ENCODE measurements around the gene MEAK7.

- TF ChIP-seq POLR2AphosphoS5 (IDR thresholded peaks at IDR 0.05; ENCODE audit: low read depth, low read length) (no peak), FOXP2 (optimal IDR thresholded peaks at IDR 0.05; ENCODE audit: borderline replicate concordance, extremely low read depth, extremely low read length, insufficient read depth) (no peak)
Measured at GRCh38 chr16:84511180-84511800, 6.8 kb upstream of the MEAK7 start.

Data from PFSK-1 (cell line).